OCI-LY1 (cell line): ENCODE results near the gene CDC7.
"Not testable (repeated sequence)": the region's sequence is repeated elsewhere in the genome, so short reads cannot be mapped to it uniquely, and the experiment has no call there.

ENCODE experiments used
- H2AFZ ChIP-seq: fragments of 200-600 bp; sonication (generic), shearing (Covaris generic); 2 replicates; pipeline ENCODE4 v1.6.0; 2014; ENCODE audit warnings: antibody characterized with exemption, mild to moderate bottlenecking, low read length
- H3F3A ChIP-seq: fragments of 200-600 bp; sonication (generic), shearing (Covaris generic); 2 replicates; pipeline ENCODE4 v1.6.0; 2014; ENCODE audit warnings: mild to moderate bottlenecking, antibody characterized with exemption, low read length, moderate library complexity; ENCODE audit not compliant: insufficient read depth
- H3K27ac ChIP-seq: fragments of 200-600 bp; sonication (generic); 2 replicates; pipeline ENCODE4 v1.5.1; 2014; ENCODE audit warnings: low read length, mixed run types, mild to moderate bottlenecking, low read depth; ENCODE audit not compliant: poor library complexity, severe bottlenecking
- H3K27me3 ChIP-seq: fragments of 200-600 bp; sonication (generic); 2 replicates; pipeline ENCODE4 v1.6.0; 2014; ENCODE audit warnings: antibody characterized with exemption, mild to moderate bottlenecking, low read length, moderate library complexity; ENCODE audit not compliant: insufficient read depth
- H3K36me3 ChIP-seq: fragments of 200-600 bp; sonication (generic); 2 replicates; pipeline ENCODE4 v1.6.1; 2014; ENCODE audit warnings: mild to moderate bottlenecking, antibody characterized with exemption, low read length, moderate library complexity, mixed read lengths; ENCODE audit not compliant: insufficient read depth
- H3K4me1 ChIP-seq: fragments of 200-600 bp; sonication (generic); 2 replicates; pipeline ENCODE4 v1.5.1; 2014; ENCODE audit warnings: mild to moderate bottlenecking, low read length, moderate library complexity; ENCODE audit not compliant: insufficient read depth, severe bottlenecking
- H3K4me2 ChIP-seq: fragments of 200-600 bp; sonication (generic), shearing (Covaris generic); 2 replicates; pipeline ENCODE4 v1.6.1; 2014; ENCODE audit warnings: low read length
- H3K4me3 ChIP-seq: fragments of 200-600 bp; sonication (generic); 2 replicates; pipeline ENCODE4 v1.5.1; 2014; ENCODE audit warnings: low read length, low read depth, mild to moderate bottlenecking, mixed read lengths; ENCODE audit not compliant: poor library complexity, severe bottlenecking
- H3K79me2 ChIP-seq: fragments of 200-600 bp; shearing (Covaris generic); 2 replicates; pipeline ENCODE4 v1.6.1; 2016; ENCODE audit warnings: mixed run types, low read length, mixed read lengths; ENCODE audit not compliant: insufficient read depth
- H3K9ac ChIP-seq: fragments of 200-600 bp; sonication (generic), shearing (Covaris generic); 2 replicates; pipeline ENCODE4 v1.6.1; 2014; ENCODE audit warnings: mild to moderate bottlenecking, low read length, mixed read lengths
- H3K9me2 ChIP-seq: fragments of 200-600 bp; sonication (generic), shearing (Covaris generic); 2 replicates; pipeline ENCODE4 v1.6.1; 2014; ENCODE audit warnings: low read depth, mild to moderate bottlenecking, low read length, mixed read lengths
- H3K9me3 ChIP-seq: fragments of 200-600 bp; shearing (Covaris generic); 2 replicates; pipeline ENCODE4 v1.6.1; 2014; ENCODE audit warnings: low read length, mixed read lengths
- H4K20me1 ChIP-seq: fragments of 200-600 bp; sonication (generic), shearing (Covaris generic); 2 replicates; pipeline ENCODE4 v1.6.0; 2016; ENCODE audit warnings: mild to moderate bottlenecking, low read length; ENCODE audit not compliant: insufficient read depth
- EZH2 ChIP-seq: fragments of 200-600 bp; sonication (generic), shearing (Covaris generic); IDR thresholded peaks from 2 replicates; pipeline ENCODE4 v1.8.0; 2017; ENCODE audit warnings: borderline replicate concordance, mixed run types, mild to moderate bottlenecking, antibody characterized with exemption, low read length, moderate library complexity, mixed read lengths
- TF ChIP-seq, protein P1 (sequence below): fragments of 200-600 bp; sonication (generic), shearing (Covaris generic); IDR thresholded peaks from 2 replicates; pipeline ENCODE4 v1.5.1; 2017; ENCODE audit warnings: mild to moderate bottlenecking, antibody characterized with exemption, low read length, moderate library complexity, mixed read lengths

Gene CDC7

GRCh38 chr1:91455896-91456295 is 44.8 kb upstream of the CDC7 start:
- Histone ChIP-seq H3K4me3 (no peak overlapping the region), H3K27me3 (no peaks in the 10 kb centered on the region), H3K9me2 (no peaks in the 10 kb centered on the region), H3K36me3 (no peaks in the 10 kb centered on the region), H3K4me1 (no peaks in the 10 kb centered on the region), H2AFZ (no peak overlapping the region), H3K9me3 (no peaks in the 10 kb centered on the region), H3K79me2 (no peaks in the 10 kb centered on the region), H4K20me1 (no peaks in the 10 kb centered on the region), H3K9ac (no peak overlapping the region), H3F3A (no peaks in the 10 kb centered on the region), H3K27ac (no peak overlapping the region), H3K4me2 (no peak overlapping the region)
- TF ChIP-seq, protein P1, sequence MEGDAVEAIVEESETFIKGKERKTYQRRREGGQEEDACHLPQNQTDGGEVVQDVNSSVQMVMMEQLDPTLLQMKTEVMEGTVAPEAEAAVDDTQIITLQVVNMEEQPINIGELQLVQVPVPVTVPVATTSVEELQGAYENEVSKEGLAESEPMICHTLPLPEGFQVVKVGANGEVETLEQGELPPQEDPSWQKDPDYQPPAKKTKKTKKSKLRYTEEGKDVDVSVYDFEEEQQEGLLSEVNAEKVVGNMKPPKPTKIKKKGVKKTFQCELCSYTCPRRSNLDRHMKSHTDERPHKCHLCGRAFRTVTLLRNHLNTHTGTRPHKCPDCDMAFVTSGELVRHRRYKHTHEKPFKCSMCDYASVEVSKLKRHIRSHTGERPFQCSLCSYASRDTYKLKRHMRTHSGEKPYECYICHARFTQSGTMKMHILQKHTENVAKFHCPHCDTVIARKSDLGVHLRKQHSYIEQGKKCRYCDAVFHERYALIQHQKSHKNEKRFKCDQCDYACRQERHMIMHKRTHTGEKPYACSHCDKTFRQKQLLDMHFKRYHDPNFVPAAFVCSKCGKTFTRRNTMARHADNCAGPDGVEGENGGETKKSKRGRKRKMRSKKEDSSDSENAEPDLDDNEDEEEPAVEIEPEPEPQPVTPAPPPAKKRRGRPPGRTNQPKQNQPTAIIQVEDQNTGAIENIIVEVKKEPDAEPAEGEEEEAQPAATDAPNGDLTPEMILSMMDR, result no peak
- TF ChIP-seq EZH2, result no peak

GRCh38 chr1:91465350-91465749 is 35.3 kb upstream of the CDC7 start:
- H3K36me3 ChIP-seq, H3K4me1 ChIP-seq, H2AFZ ChIP-seq: not testable (repeated sequence)

GRCh38 chr1:91476533-91477217 is 24.0 kb upstream of the CDC7 start:
- Histone ChIP-seq H3K79me2 (no peaks in the 10 kb centered on the region), H3K4me1 (no peaks in the 10 kb centered on the region), H3K9ac (no peak overlapping the region), H4K20me1 (no peaks in the 10 kb centered on the region), H3K4me3 (no peak overlapping the region), H3K27ac (no peak overlapping the region), H3K9me2 (no peaks in the 10 kb centered on the region), H2AFZ (no peak overlapping the region), H3K9me3 (no peaks in the 10 kb centered on the region), H3K36me3 (no peaks in the 10 kb centered on the region), H3F3A (no peaks in the 10 kb centered on the region), H3K4me2 (no peak overlapping the region), H3K27me3 (no peaks in the 10 kb centered on the region)
- TF ChIP-seq, protein P1, result no peak
- no peak for TF ChIP-seq EZH2

More at GRCh38 chr1:91465350-91465749, 35.3 kb upstream of the CDC7 start:
- H3K27ac ChIP-seq, H3K4me3 ChIP-seq, H3K9me3 ChIP-seq, H3K79me2 ChIP-seq, H3F3A ChIP-seq, H3K27me3 ChIP-seq, H3K9ac ChIP-seq, H4K20me1 ChIP-seq, H3K9me2 ChIP-seq, H3K4me2 ChIP-seq: not testable (repeated sequence)

- no peak for TF ChIP-seq EZH2
- TF ChIP-seq, protein P1, result no peak
These were observed 13.2 kb upstream of the CDC7 start for GRCh38 chr1:91487469-91487868.

More at GRCh38 chr1:91487469-91487868, 13.2 kb upstream of the CDC7 start:
- H3K4me3 ChIP-seq, result no peak overlapping the region
- no peaks in the 10 kb centered on the region for H3K9me3 ChIP-seq
- no peak overlapping the region for H2AFZ ChIP-seq
- no peaks in the 10 kb centered on the region for H3K4me1 ChIP-seq
- H4K20me1 ChIP-seq, result no peaks in the 10 kb centered on the region
- no peaks in the 10 kb centered on the region for H3K9me2 ChIP-seq
- no peak overlapping the region for H3K9ac ChIP-seq
- no peaks in the 10 kb centered on the region for H3F3A ChIP-seq
- H3K4me2 ChIP-seq, result no peak overlapping the region
- no peak overlapping the region for H3K27ac ChIP-seq
- H3K36me3 ChIP-seq, result no peaks in the 10 kb centered on the region
- H3K27me3 ChIP-seq, result peaks cover 4% of the 10 kb centered on the region; the same call in 1 of the 2 replicates
- no peaks in the 10 kb centered on the region for H3K79me2 ChIP-seq
